NCI-H1694 (cell line): ENCODE data around the gene PACS1.
A peak's percentile ranks its signal among the peaks of the same experiment; 100 is the strongest.

Experiments
- DNase-seq: peaks from one replicate; lab custom pipeline; 2025; lab: John Stamatoyannopoulos, UW

PACS1 gene

DNA sequence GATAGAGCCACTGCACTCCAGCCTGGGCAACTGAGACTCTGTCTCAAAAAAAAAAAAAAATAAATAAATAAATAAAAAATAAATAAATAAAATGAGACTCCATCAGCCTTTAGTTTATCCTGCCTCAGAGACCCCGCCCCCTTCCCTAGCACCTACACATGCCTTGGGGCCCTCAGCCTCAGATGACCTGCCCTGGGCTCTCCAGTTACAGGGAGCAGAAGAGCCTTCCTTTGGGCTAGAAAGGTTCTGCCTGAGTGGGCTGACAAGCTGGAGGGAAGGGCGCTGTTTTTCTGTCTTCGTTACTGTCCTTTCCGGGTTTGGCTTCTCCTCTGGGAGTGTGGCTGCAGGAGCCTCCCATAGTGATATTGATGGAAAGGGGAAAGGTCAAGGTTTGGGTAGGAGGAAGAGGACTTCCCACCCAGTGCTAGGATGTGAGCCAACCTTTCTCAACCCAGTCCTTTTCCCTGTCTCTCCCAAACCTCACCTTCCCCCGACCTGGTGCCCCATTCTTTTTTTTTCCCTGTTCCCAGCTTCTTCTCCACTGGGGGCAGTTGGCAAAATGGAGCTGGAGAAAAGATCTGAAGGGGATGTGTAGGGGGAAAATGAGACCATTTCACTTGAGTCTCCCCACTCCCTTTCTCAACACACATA, 19.4 kb upstream of the PACS1 start:
- no peak for DNase-seq

DNA sequence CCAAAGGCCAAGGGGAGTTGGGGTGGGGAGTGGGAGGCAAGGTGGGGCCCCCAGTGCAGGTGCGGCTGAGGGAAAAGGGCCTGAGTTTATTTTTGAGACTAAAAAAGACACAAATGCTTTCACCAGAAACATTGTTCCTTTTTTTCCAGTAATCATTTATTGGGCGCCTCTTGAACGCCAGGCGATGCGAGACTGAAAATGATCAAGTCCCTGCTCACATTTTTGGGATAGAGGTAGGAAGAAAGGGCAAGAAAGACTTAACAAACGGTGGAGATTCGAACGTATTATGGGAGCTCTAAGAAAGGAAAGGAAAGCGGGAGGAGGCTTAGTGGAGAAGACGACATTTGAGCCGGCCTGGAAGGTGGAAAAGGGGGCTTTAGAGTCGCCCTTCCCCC, 18.7 kb upstream of the PACS1 start:
- no peak for DNase-seq

- peak; percentile 83 for DNase-seq
Measured at GRCh38 chr11:66051766-66052663, 18.1 kb upstream of the PACS1 start, which contains the start of gene SF3B2. TSS of gene SF3B2 (plus strand) at chr11:66052364. CDS start at chr11:66052385, 21 bp downstream.

DNA sequence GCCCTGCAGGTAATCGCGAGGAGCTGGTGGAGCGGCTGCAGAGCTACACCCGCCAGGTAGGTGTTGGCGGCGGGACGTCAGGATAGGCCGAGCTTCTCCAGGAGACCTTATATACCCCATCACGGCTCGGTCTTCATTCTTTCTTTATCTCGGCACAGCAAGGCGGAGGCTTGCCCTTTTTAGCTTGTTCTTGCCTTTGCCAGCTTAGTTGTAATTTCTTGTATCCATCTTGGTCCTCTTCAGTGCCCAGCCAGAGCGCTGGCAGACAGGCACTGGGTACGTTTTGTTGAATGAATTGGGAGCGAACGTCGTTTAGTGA, 17.4 kb upstream of the PACS1 start:
- DNase-seq, result no peak

GRCh38 chr11:66055021-66055420, 15.1 kb upstream of the PACS1 start:
- DNase-seq, result no peak

DNA sequence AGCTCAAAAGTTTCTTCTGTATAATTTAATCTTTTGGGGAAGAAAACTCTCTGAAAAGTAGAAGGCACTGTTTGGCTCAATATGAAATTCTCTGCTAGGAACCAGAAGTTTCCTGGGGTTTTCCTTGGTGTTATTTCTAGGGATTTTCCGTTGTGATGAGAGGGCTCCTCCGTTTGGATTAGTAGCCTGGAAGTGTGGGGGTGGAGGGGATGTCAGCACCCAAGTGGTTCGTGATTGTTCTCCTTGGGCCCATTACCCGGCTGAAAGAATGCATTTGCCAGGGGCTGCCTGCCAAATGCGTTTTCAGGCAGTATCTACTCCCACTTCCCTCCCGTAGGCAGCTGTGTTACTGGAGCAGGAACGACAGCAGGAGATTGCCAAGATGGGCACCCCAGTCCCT, 13.6 kb upstream of the PACS1 start:
- no peak for DNase-seq

- no peak for DNase-seq
Measured at GRCh38 chr11:66059966-66060680, 9.9 kb upstream of the PACS1 start.

DNA sequence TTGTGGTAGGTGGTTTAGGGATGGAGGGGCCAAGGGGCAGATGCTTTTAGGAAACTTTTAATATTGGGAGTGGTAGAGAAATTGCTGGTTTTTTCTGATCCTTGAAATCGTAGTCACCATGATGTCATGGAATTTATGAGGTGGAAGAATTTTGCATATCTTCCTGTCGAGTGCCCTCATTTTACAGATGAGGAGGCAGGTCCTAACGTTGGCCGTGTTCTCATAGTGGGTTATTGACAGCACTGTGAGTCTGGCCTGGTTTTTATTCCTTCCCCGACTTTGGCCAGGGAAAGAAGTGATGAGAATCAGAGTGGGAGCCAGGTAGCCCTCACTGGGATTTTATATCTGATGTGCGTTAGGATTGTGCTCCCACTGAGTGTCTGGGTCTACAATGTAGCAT, 8.8 kb upstream of the PACS1 start:
- DNase-seq, result no peak

GRCh38 chr11:66062408-66062807, 7.7 kb upstream of the PACS1 start:
- DNase-seq, result no peak

DNA sequence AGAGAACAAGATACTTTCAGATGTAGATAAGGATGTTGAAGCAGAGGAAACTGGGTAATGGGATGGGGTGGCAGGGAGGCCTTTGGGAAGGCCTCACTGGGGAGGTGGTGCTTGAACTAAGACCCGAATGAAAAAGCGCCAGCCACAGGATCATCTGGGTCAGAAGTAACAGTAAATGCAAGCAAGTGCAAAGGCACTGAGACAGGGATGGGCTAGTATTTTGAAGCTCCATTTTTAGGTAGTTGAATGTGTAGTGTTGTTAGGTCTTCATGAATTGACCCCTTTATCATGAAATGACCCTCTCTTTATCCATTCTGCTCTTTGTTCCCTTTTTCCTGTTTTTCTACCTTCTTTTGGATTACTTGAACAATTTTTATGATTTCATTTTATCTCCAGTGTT, 6.2 kb upstream of the PACS1 start:
- no peak for DNase-seq

DNA sequence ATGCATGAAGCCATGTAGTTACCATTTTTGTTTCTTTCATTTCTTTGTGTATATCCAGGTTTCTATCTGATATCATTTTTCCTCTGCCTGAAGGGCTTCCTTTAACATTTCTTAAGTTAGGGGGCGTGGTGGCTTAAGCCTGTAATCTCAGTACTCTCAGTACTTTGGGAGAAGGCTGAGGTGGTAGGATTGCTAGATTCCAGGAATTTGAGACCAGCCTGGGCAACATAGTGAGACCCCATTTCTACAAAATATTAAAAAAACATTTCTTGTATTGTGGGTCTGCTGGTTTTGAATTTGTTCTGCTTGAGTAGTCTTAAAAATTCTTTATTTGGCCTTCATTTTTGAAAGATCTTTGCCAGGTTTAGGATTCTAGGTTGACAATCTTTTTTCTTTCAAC, 5.5 kb upstream of the PACS1 start:
- DNase-seq, result no peak

DNA sequence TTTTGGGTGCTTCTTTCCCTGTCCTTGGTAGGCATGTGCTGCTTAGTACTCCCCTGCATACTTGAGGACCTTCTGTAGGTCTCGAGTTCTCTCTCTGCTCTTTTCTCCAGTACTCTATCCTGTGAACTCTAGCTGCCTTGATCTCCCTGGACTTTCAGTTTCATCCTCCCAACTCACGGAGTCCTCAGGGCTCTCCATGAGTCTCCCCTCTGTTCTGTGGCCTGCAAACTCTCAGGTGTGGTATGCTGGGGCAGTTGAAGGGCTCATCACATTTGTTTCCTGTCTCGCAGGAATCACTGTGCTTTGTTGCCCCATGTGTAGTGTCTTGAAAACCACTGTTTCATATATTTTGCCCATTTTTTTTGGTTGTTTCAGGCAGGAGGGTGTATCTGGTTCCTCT, 3.3 kb upstream of the PACS1 start:
- DNase-seq, result no peak

DNA sequence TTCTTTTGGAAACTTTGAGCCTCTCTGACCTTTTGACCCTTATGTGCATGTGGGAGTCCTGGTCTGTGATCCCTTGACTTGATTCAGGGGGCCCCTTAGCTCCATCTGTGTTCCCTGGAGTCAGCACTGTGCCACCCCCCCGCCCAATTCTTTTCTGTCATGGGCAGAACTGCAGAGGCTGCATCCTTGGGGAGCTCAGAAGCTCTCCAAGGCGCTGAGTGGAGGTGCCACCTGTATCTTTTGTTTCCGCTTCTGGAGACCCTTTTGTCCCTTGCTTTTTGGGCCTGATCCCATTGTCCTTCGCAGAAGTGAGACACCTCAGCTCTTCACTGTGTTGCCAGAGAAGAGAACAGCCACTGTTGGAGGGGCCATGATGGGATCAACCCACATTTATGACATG, 2.4 kb upstream of the PACS1 start:
- no peak for DNase-seq

- peak; percentile 77 for DNase-seq
Measured at GRCh38 chr11:66068154-66068821, 1.8 kb upstream of the PACS1 start.

DNA sequence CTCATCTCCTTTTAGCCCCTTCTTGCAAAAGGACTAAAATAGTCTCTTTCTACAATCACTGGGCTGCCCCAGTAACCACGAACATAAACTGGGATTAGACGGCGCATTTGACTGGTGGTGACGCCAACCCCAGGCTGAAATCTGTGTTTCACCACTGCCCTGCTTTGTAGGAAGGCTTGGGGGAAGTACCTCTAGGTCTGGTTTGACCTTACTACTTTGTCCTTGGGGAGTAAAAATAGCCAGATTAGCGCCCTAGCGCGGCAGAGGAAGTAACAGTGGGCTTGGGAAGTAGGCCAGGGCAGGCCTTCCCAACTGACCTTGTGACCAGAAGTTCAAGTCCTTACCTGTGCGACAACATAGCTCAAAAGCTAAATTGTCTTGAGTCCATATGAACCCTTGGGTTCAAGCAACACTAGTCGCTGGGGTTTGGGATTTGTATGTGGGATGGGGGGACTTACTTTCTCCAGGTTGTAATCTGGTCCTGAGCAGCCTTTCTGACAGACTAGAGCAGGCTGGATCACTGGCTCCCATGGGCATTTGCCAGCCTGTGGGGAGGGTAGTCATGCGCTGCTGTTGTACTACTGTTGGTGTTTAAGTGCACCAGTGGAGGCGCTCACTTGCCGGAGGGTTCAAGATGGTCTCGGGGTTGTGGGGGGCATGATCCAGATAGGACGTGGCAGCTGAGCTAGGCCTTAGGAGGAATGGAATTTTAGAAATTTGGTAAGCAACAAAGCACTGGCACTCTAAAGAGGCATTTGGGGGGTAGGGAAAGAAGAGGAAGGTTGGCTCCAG, 953 bp upstream of the PACS1 start:
- peak; percentile 41 for DNase-seq

DNA sequence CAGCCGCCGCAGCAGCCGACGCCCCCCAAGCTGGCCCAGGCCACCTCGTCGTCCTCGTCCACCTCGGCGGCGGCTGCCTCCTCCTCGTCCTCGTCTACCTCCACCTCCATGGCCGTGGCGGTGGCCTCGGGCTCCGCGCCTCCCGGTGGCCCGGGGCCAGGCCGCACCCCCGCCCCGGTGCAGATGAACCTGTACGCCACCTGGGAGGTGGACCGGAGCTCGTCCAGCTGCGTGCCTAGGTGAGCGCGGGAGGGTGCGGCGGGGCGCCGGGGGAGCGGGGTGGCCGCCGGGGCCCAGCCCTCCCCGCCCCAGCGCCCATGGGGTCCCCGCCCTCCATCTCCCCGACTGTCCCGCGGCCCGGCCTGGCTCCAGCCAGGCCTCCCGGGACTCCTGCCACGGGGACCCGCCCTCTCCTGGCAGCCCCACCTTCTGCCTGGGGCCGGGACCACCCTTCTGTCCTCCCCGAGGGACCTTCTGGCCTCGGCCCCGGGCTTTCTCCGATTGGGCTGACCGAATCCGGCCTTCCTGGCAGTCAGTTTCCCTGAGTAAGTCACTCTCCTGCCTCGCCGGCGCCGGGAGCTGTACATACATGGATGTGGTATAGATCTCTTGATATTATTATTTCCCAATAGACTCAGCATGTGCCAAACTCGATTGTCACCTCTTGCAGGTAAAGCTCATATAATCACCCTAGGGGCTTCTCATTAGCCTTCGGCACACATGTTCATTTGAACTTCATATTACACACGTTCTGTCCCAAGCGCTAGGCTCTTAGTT, 720 bp downstream of the PACS1 start:
- no peak for DNase-seq

DNA sequence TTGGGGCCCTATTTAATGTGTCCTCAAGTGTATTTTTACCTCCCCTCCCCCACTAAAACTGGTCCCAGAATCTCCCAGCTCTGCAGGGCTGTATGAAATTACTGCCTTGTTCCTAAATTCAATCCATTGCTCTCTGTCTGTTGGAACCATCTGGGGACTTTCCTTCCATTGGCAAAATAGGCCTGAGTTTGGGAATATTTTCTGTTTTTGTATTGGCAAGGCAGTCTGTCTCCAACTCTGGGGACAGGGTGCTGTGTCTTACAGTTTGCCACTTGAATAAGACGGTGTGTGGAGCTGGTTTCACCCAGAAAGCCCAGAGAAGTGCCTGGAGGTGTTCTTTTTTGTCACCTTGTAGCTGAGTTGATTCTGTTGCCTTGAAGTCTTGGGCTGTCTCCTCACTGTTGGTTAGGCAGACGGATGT, 1.3 kb downstream of the PACS1 start:
- DNase-seq, result no peak

DNA sequence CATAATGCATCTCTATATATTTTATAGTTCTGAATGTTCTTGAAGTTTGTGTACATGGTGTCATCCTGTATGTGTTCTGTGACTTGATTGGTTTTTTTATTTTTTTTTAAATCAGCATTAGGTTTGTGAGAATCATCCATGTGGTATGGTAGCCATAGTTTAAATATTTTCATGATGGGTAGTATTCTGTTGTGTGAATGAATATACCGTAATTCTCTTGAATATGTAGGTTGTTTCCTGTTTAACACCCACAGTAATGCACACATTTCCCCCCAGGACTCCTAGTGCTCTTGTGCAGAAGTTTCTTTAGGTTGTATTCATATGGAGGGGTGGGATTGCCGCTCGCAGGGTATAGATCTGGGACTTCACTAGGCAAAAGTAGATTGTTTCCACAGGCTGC, 2.0 kb downstream of the PACS1 start:
- DNase-seq, result no peak

DNA sequence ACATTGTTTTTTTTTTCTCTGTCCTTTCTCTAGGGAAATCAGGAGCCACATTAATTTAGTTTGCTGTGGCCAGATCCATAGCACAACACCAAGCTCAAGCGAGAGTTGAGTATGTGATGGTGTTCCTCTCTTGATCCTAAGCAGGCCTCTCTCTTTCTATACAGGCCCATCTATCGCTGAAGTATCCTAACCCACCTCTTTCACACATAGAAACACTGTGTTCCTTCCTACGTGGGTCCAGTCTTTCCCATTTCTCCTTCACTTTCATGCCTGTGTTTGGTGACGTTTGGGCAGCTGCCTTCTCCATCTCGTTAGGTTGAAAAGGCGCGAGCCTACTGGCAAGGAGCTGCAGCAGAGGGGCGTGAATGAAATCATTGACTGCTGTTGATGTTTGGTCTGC, 2.4 kb downstream of the PACS1 start:
- no peak for DNase-seq

DNA sequence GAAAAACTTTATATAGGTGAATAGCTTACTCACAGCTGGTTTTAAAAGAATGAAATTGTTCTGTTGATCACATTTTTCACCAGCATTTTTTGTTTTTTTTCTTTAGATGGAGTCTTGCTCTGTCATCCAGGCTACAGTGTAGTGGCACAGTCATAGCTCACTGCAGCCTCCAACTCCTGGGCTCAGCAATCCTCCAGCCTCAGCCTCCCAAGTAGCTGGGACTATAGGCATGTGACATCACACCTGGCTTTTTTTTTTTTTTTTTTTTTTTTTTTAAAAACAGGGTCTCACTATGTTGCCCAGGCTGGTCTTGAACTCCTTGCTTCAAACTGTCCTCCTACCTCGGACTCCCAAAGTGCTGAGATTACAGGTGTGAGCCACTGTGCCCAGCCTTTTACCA, 3.6 kb downstream of the PACS1 start:
- no peak for DNase-seq

GRCh38 chr11:66075273-66075672, 5.2 kb downstream of the PACS1 start:
- DNase-seq, result no peak
